A673 (cell line): Measurements from ENCODE around the gene IAPP. TPM values are rescaled to one million over a fixed set of nuclear protein-coding genes. Genes with fewer than 3 reads are reported as not detected.

Source experiments
- BruUV-seq: library from RNA; stranded (reverse); fragments of 400-500 nt; replicated peaks from 2 replicates; lab custom pipeline; 2021; lab: Mats Ljungman, UMichigan
- CTCF ChIA-PET: fragments of 300-600 bp; sonication (Branson Sonifier 250); formaldehyde crosslinking; loops from one replicate; lab custom pipeline; 2022; ENCODE audit warnings: antibody characterized with exemption; lab: Charles Lee
- POLR2A ChIA-PET: fragments of 300-600 bp; sonication (Branson Sonifier 250); formaldehyde crosslinking; loops from one replicate; lab custom pipeline; 2022; ENCODE audit warnings: antibody characterized with exemption; ENCODE audit not compliant: low non-redundant PET; lab: Charles Lee
- DNase-seq: peaks from one replicate; pipeline ENCODE4 v3.0.0-alpha.2; 2015; ENCODE audit warnings: low spot score
- H3K27ac ChIP-seq: fragments of 200-600 bp; sonication (generic); 2 replicates; pipeline ENCODE4 v1.5.1; 2016; ENCODE audit warnings: mixed run types, low read depth, mild to moderate bottlenecking, mixed read lengths, antibody characterized with exemption, low read length; ENCODE audit not compliant: poor library complexity, severe bottlenecking
- H3K27me3 ChIP-seq: fragments of 200-600 bp; sonication (generic); replicated peaks from 2 replicates; pipeline ENCODE4 v1.6.1; 2017; ENCODE audit warnings: mixed run types, low read depth, mild to moderate bottlenecking, mixed read lengths, antibody characterized with exemption, low read length; ENCODE audit not compliant: insufficient read depth, poor library complexity
- H3K36me3 ChIP-seq: fragments of 200-600 bp; sonication (generic); 2 replicates; pipeline ENCODE4 v1.6.1; 2016; ENCODE audit warnings: mixed run types, mild to moderate bottlenecking, mixed read lengths, antibody characterized with exemption, low read length; ENCODE audit not compliant: insufficient read depth, poor library complexity, severe bottlenecking
- H3K4me1 ChIP-seq: fragments of 200-600 bp; sonication (generic); 2 replicates; pipeline ENCODE4 v1.6.1; 2017; ENCODE audit warnings: mixed run types, mild to moderate bottlenecking, mixed read lengths, antibody characterized with exemption, low read length; ENCODE audit not compliant: insufficient read depth, poor library complexity, severe bottlenecking
- H3K4me3 ChIP-seq: fragments of 200-600 bp; sonication (generic); 2 replicates; pipeline ENCODE4 v1.5.1; 2016; ENCODE audit warnings: low read depth, mixed run types, mild to moderate bottlenecking, mixed read lengths, low read length; ENCODE audit not compliant: poor library complexity, severe bottlenecking
- H3K9me3 ChIP-seq: fragments of 200-600 bp; sonication (generic); 2 replicates; pipeline ENCODE4 v1.6.1; 2016; ENCODE audit warnings: mixed run types, low read depth, mild to moderate bottlenecking, mixed read lengths, antibody characterized with exemption, low read length; ENCODE audit not compliant: poor library complexity, severe bottlenecking
- EZH2 ChIP-seq: fragments of 200-600 bp; sonication (generic); IDR thresholded peaks from 2 replicates; pipeline ENCODE4 v1.6.1; 2017; ENCODE audit warnings: borderline replicate concordance, low read depth, mild to moderate bottlenecking, mixed read lengths, antibody characterized with exemption, low read length; ENCODE audit not compliant: poor library complexity, severe bottlenecking
- intact Hi-C: fragments of 100-400 bp; cut with micrococcal nuclease; formaldehyde crosslinking; loops from one replicate; pipeline ENCODE4 v1.10.0; 2022; ENCODE audit not compliant: unreplicated experiment
- total RNA-seq: library from RNA; stranded (reverse); gene quantifications from 2 replicates; pipeline ENCODE4 v1.2.3, GENCODE V29; 2021

Gene IAPP
- total RNA-seq, 1 experiment from 2014 or later, result not detected

- no peak overlapping the region for H3K4me3 ChIP-seq
Observed at GRCh38 chr12:21428241-21428640, 55.5 kb downstream of the IAPP start.

More at GRCh38 chr12:21428241-21428640, 55.5 kb downstream of the IAPP start:
- no peak for DNase-seq
- TF ChIP-seq EZH2, result no peak
- Histone ChIP-seq H3K4me1 (no peaks in the 10 kb centered on the region), H3K36me3 (no peaks in the 10 kb centered on the region), H3K9me3 (no peaks in the 10 kb centered on the region), H3K27ac (no peak overlapping the region), H3K27me3 (peaks cover 4% of the 10 kb centered on the region)
- intact Hi-C loops, result no loop called here
- POLR2A ChIA-PET, result no interaction called here
- no TSS peak for BruUV-seq
- CTCF ChIA-PET, result no interaction called here

Other genes starting within 250 kb of the IAPP start
- not detected in 2 replicates for gene SLCO1B1, start 241.7 kb upstream of the IAPP start, total RNA-seq
- gene SLCO1A2, start 38.0 kb upstream of the IAPP start, total RNA-seq, result not detected in 2 replicates
- 15.0 and 19.6 TPM in 2 replicates for gene PYROXD1, start 64.8 kb downstream of the IAPP start, total RNA-seq
- gene RECQL, start 128.7 kb downstream of the IAPP start, total RNA-seq, result 38.2 and 39.3 TPM in 2 replicates
- 26.6 and 31.4 TPM in 2 replicates for gene GOLT1B, start 128.9 kb downstream of the IAPP start, total RNA-seq
- gene SPX, start 153.4 kb downstream of the IAPP start, total RNA-seq, result 0.28 and 0.85 TPM in 2 replicates
- gene GYS2, start 231.9 kb downstream of the IAPP start, total RNA-seq, result 0.11 TPM in 1 of 2 replicates, not detected in the other